ENCODE results near the gene FAM210A. TPM values are rescaled to one million over a fixed set of nuclear protein-coding genes. Genes with fewer than 3 reads are reported as not detected.

FAM210A gene
- total RNA-seq, 2 experiments from 2014 or later = 23.1 to 30.6 TPM

DNA sequence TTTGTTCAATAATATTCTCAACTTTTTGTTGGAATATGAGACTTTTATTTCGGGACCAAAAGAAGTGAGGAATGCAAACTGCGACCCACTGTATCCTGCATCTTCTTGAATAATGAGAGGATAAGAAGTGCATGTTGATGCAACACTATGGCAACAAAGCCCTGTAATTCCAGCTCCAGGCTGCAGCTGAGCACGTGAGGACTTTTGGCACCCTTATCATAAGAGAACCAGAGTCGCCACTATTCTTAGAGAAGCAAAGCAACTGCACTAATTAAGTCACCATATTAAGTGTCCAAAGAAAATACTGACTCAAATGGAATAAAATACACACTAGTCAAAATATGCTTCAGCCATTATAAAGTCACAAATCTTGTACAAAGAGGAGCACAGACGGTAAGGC lies 65.8 kb downstream of the FAM210A start:
- no peak for TF ChIP-seq EZH2phosphoT487 (IDR thresholded peaks at IDR 0.05; ENCODE audit: borderline replicate concordance, low read depth, low read length)
- TF ChIP-seq, protein P1, sequence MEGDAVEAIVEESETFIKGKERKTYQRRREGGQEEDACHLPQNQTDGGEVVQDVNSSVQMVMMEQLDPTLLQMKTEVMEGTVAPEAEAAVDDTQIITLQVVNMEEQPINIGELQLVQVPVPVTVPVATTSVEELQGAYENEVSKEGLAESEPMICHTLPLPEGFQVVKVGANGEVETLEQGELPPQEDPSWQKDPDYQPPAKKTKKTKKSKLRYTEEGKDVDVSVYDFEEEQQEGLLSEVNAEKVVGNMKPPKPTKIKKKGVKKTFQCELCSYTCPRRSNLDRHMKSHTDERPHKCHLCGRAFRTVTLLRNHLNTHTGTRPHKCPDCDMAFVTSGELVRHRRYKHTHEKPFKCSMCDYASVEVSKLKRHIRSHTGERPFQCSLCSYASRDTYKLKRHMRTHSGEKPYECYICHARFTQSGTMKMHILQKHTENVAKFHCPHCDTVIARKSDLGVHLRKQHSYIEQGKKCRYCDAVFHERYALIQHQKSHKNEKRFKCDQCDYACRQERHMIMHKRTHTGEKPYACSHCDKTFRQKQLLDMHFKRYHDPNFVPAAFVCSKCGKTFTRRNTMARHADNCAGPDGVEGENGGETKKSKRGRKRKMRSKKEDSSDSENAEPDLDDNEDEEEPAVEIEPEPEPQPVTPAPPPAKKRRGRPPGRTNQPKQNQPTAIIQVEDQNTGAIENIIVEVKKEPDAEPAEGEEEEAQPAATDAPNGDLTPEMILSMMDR (conservative IDR thresholded peaks at IDR 0.05; ENCODE audit: low read length) = no peak
- POLR2A ChIA-PET = interaction anchor here (0.6 kb wide), 1 partner anchor 132 kb away, joined by 3 read pairs; no protein-coding TSS in a partner anchor
- no peak overlapping the region for H2AFZ ChIP-seq (ENCODE audit: low read length)
- CTCF ChIA-PET (ENCODE audit: unreplicated experiment) = no interaction called here
- no peak overlapping the region for H3K4me3 ChIP-seq (ENCODE audit: low read depth, low read length, poor library complexity, severe bottlenecking)
- H3K36me3 ChIP-seq (ENCODE audit: insufficient read depth, low read length) = peaks cover 15% of the 10 kb centered on the region
- H3K79me2 ChIP-seq (ENCODE audit: insufficient read depth, low read depth, low read length) = no peaks in the 10 kb centered on the region
- no peaks in the 10 kb centered on the region for H4K20me1 ChIP-seq (ENCODE audit: insufficient read depth, low read length)
- BruUV-seq (replicated peaks) = no TSS peak
- DNase-seq (ENCODE audit: low spot score) = no peak
- H3K9me2 ChIP-seq (ENCODE audit: insufficient read depth, low read length) = no peaks in the 10 kb centered on the region
- intact Hi-C loops (cut with micrococcal nuclease; ENCODE audit: unreplicated experiment) = no loop called here
- H3K27ac ChIP-seq (ENCODE audit: low read depth, low read length, poor library complexity, severe bottlenecking) = no peak overlapping the region
- no peaks in the 10 kb centered on the region for H3K9me3 ChIP-seq (ENCODE audit: low read length)
- no peak overlapping the region for H3K4me2 ChIP-seq (ENCODE audit: low read length)
- H3K4me1 ChIP-seq (ENCODE audit: insufficient read depth, low read length, poor library complexity, severe bottlenecking) = no peaks in the 10 kb centered on the region

DNA sequence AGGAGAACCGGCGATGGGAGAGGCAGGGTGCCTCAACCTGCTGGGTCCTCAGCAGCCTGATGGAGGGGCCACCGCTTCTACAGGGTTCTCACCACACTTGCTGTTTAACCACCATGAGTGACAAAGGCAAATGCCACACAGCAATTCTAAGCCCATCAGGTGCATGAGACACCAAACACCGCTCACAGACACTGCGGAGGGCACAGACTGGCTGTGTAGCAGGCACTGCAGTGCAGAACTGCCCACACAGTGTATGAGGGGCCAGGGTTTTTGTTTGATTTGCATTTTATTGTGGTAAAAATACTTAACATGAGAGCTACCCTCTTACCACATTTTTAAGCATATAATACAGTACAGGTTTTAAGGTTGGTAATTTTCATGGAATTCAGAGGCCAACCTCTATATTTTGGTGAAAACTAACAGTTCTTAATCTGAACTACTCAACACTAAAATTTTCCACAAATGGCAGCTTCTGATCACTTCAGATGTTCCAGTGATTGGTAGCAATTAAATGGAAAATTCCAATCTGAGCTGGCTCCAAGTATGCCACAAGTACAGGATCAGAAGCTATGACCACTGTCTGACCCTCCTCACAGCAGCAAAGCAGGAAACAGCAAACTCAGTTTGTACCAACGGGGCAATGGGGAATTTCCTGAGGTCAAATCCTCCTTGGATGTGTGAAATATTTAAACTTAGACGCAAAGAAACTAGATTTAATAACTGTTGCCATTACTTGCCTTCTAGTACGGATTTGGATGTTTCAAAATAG lies 67.7 kb downstream of the FAM210A start:
- intact Hi-C loops (cut with micrococcal nuclease; ENCODE audit: unreplicated experiment) = no loop called here
- Histone ChIP-seq H2AFZ (ENCODE audit: low read length) (no peak overlapping the region), H3K4me3 (ENCODE audit: low read depth, low read length, poor library complexity, severe bottlenecking) (no peak overlapping the region), H3K27ac (ENCODE audit: low read depth, low read length, poor library complexity, severe bottlenecking) (no peak overlapping the region), H3K4me2 (ENCODE audit: low read length) (no peak overlapping the region), H3K36me3 (ENCODE audit: insufficient read depth, low read length) (no peaks in the 10 kb centered on the region), H3K79me2 (ENCODE audit: insufficient read depth, low read depth, low read length) (no peaks in the 10 kb centered on the region), H3K9me3 (ENCODE audit: low read length) (no peaks in the 10 kb centered on the region), H3K9me2 (ENCODE audit: insufficient read depth, low read length) (no peaks in the 10 kb centered on the region), H3K4me1 (ENCODE audit: insufficient read depth, low read length, poor library complexity, severe bottlenecking) (no peaks in the 10 kb centered on the region), H4K20me1 (ENCODE audit: insufficient read depth, low read length) (no peaks in the 10 kb centered on the region)
- TF ChIP-seq EZH2phosphoT487 (IDR thresholded peaks at IDR 0.05; ENCODE audit: borderline replicate concordance, low read depth, low read length) = no peak
- TF ChIP-seq, protein P1 (conservative IDR thresholded peaks at IDR 0.05; ENCODE audit: low read length) = no peak
- ChIA-PET CTCF (ENCODE audit: unreplicated experiment) (no interaction called here), POLR2A (interaction anchor here (0.8 kb wide), 1 partner anchor 103 kb away, joined by 3 read pairs; no protein-coding TSS in a partner anchor)
- no TSS peak for BruUV-seq (replicated peaks)
- no peak for DNase-seq (ENCODE audit: low spot score)

DNA sequence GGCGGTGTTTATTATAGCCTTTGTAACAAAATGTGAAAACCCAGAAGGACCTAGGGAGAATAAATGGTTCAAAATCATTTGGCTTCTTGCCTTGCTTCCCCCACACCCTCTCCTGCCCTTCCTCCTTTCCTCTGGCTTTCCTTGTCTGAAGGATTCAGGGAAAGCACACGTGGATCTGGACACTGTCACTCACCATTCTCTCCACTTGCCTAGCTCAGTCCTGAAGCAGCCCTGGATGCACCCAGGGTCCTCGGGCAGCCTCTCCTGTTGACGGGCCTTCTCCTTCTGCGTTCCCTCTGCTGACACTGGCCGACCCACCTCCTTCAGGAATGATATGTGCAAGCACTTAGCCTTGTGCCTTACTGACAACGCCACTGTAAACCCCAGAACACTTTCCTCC lies 68.4 kb downstream of the FAM210A start:
- no TSS peak for BruUV-seq (replicated peaks)
- CTCF ChIA-PET (ENCODE audit: unreplicated experiment) = no interaction called here
- POLR2A ChIA-PET = no interaction called here

More for the DNA sequence above, 68.4 kb downstream of the FAM210A start:
- no peak for TF ChIP-seq EZH2phosphoT487 (IDR thresholded peaks at IDR 0.05; ENCODE audit: borderline replicate concordance, low read depth, low read length)
- TF ChIP-seq, protein P1 (conservative IDR thresholded peaks at IDR 0.05; ENCODE audit: low read length) = no peak
- intact Hi-C loops (cut with micrococcal nuclease; ENCODE audit: unreplicated experiment) = no loop called here
- Histone ChIP-seq H3K27ac (ENCODE audit: low read depth, low read length, poor library complexity, severe bottlenecking) (no peak overlapping the region), H3K4me2 (ENCODE audit: low read length) (no peak overlapping the region), H2AFZ (ENCODE audit: low read length) (no peak overlapping the region), H3K36me3 (ENCODE audit: insufficient read depth, low read length) (no peaks in the 10 kb centered on the region), H3K9me2 (ENCODE audit: insufficient read depth, low read length) (no peaks in the 10 kb centered on the region), H3K4me3 (ENCODE audit: low read depth, low read length, poor library complexity, severe bottlenecking) (no peak overlapping the region), H3K9me3 (ENCODE audit: low read length) (no peaks in the 10 kb centered on the region), H3K79me2 (ENCODE audit: insufficient read depth, low read depth, low read length) (no peaks in the 10 kb centered on the region), H4K20me1 (ENCODE audit: insufficient read depth, low read length) (no peaks in the 10 kb centered on the region), H3K4me1 (ENCODE audit: insufficient read depth, low read length, poor library complexity, severe bottlenecking) (no peaks in the 10 kb centered on the region)
- DNase-seq (ENCODE audit: low spot score) = no peak
